ENCODE results near the gene TRPC3.

DNA sequence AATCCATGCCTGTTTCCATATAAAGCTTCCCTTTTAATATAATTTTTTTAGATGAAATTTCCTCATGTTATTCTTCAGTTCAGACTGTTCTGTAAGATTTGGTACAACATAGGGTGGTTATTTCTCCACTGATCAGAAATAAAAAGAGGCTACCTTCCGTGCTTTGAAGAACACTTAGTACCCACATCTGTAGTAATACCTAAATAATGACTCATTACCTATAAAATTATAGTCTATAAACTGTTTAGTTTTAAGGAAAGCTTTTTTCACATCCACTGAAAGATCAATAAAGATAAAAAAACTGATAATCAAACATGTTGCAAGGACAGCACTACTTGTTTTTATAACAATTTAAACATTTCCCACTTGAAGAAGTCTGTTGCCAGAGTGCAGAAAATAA lies 23.9 kb downstream of the TRPC3 start:
- TF ChIP-seq, protein P1, sequence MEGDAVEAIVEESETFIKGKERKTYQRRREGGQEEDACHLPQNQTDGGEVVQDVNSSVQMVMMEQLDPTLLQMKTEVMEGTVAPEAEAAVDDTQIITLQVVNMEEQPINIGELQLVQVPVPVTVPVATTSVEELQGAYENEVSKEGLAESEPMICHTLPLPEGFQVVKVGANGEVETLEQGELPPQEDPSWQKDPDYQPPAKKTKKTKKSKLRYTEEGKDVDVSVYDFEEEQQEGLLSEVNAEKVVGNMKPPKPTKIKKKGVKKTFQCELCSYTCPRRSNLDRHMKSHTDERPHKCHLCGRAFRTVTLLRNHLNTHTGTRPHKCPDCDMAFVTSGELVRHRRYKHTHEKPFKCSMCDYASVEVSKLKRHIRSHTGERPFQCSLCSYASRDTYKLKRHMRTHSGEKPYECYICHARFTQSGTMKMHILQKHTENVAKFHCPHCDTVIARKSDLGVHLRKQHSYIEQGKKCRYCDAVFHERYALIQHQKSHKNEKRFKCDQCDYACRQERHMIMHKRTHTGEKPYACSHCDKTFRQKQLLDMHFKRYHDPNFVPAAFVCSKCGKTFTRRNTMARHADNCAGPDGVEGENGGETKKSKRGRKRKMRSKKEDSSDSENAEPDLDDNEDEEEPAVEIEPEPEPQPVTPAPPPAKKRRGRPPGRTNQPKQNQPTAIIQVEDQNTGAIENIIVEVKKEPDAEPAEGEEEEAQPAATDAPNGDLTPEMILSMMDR (IDR thresholded peaks at IDR 0.05; ENCODE audit: low read depth, low read length), result no peak
- TF ChIP-seq POLR2A (IDR thresholded peaks at IDR 0.05; ENCODE audit: extremely low read depth, insufficient read length), result no peak
- TF ChIP-seq, protein P2, sequence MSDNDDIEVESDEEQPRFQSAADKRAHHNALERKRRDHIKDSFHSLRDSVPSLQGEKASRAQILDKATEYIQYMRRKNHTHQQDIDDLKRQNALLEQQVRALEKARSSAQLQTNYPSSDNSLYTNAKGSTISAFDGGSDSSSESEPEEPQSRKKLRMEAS (IDR thresholded peaks at IDR 0.05; ENCODE audit: low read depth, low read length), result no peak
